SU-DHL-6 (cell line): Measurements from ENCODE around the gene TMPRSS2.

Experiments used
- EZH2phosphoT487 ChIP-seq: fragments of 200-600 bp; sonication (generic), shearing (Covaris generic); conservative IDR thresholded peaks from 2 replicates; pipeline ENCODE4 v1.6.1; 2018; ENCODE audit warnings: mild to moderate bottlenecking, antibody characterized with exemption, low read length, moderate library complexity, mixed read lengths
- TF ChIP-seq, protein P1 (sequence below): fragments of 200-600 bp; sonication (generic); IDR thresholded peaks from one replicate; pipeline ENCODE4 v1.5.1; 2017; ENCODE audit warnings: antibody characterized with exemption, mild to moderate bottlenecking, low read length, moderate library complexity; ENCODE audit not compliant: insufficient read depth, poor library complexity, severe bottlenecking

DNA sequence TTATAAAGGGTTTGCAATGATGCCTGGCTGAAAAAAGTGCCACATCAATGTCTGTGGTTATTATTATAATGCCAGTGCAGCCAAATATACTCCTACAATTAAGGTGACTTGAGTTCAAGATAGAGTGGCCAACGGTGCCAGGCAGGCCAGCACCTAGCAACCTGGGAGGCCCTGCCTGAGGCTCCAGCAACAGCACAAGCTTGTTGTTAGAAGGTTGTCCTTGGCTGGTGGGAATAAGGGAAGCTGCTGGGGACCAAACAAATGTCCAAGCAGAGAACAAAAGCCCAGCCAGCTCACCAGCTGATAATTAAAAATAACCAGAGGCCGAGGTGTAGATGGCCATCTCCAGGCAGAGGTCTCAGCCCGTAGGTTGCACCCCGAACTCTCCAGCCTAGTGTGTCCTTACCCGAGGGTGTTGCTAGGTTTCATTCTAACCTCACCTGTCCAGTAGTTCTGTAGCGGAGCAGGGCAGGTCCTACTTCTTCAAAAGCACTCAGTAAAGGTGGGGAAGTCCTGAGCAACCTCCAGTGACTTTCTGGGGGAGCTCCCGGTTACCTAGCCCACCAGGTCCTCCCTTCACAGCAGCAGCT, 1.9 kb downstream of the TMPRSS2 start:
- TF ChIP-seq, protein P1, sequence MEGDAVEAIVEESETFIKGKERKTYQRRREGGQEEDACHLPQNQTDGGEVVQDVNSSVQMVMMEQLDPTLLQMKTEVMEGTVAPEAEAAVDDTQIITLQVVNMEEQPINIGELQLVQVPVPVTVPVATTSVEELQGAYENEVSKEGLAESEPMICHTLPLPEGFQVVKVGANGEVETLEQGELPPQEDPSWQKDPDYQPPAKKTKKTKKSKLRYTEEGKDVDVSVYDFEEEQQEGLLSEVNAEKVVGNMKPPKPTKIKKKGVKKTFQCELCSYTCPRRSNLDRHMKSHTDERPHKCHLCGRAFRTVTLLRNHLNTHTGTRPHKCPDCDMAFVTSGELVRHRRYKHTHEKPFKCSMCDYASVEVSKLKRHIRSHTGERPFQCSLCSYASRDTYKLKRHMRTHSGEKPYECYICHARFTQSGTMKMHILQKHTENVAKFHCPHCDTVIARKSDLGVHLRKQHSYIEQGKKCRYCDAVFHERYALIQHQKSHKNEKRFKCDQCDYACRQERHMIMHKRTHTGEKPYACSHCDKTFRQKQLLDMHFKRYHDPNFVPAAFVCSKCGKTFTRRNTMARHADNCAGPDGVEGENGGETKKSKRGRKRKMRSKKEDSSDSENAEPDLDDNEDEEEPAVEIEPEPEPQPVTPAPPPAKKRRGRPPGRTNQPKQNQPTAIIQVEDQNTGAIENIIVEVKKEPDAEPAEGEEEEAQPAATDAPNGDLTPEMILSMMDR: no peak
- TF ChIP-seq EZH2phosphoT487: no peak
